ENCODE data around the gene TYW1B.
"Not testable (repeated sequence)": the region's sequence is repeated elsewhere in the genome, so short reads cannot be mapped to it uniquely, and the experiment has no call there.

DNA sequence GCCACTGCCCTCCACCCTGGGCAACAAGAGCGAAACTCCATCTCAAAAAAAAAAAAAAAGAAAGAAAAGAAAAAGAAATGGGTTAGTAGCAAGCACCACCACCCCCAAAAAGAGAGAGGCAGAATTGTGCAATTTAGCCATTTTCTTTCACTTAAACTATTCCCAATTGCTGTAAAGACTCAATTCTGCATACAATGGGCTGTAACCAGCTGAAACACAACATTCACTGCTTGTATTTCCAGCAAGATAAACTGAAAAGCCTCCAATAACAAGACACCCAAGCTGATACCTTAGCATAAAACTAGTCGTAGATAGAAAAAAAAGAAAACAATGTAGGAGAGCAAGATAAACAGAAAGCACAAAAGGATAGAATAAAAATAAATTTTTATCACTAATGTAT lies 84.2 kb downstream of the TYW1B start:
- TF ChIP-seq, protein P1, sequence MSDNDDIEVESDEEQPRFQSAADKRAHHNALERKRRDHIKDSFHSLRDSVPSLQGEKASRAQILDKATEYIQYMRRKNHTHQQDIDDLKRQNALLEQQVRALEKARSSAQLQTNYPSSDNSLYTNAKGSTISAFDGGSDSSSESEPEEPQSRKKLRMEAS (IDR thresholded peaks at IDR 0.05), result not testable (repeated sequence)
- TF ChIP-seq, protein P2, sequence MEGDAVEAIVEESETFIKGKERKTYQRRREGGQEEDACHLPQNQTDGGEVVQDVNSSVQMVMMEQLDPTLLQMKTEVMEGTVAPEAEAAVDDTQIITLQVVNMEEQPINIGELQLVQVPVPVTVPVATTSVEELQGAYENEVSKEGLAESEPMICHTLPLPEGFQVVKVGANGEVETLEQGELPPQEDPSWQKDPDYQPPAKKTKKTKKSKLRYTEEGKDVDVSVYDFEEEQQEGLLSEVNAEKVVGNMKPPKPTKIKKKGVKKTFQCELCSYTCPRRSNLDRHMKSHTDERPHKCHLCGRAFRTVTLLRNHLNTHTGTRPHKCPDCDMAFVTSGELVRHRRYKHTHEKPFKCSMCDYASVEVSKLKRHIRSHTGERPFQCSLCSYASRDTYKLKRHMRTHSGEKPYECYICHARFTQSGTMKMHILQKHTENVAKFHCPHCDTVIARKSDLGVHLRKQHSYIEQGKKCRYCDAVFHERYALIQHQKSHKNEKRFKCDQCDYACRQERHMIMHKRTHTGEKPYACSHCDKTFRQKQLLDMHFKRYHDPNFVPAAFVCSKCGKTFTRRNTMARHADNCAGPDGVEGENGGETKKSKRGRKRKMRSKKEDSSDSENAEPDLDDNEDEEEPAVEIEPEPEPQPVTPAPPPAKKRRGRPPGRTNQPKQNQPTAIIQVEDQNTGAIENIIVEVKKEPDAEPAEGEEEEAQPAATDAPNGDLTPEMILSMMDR (IDR thresholded peaks at IDR 0.05; ENCODE audit: low read depth, low read length, missing input control), result not testable (repeated sequence)
- not testable (repeated sequence) for TF ChIP-seq YY1 (IDR thresholded peaks at IDR 0.05); RAD21 (IDR thresholded peaks at IDR 0.05); SP1 (IDR thresholded peaks at IDR 0.05); TAF1 (conservative IDR thresholded peaks at IDR 0.05); FOXA1 (IDR thresholded peaks at IDR 0.05); RXRA (IDR thresholded peaks at IDR 0.05); EGR1 (IDR thresholded peaks at IDR 0.05; ENCODE audit: low read depth in 2 of 2); GABPA (IDR thresholded peaks at IDR 0.05 in 1 of 2, conservative IDR thresholded peaks at IDR 0.05 in 1 of 2)
- TF ChIP-seq, protein P3, sequence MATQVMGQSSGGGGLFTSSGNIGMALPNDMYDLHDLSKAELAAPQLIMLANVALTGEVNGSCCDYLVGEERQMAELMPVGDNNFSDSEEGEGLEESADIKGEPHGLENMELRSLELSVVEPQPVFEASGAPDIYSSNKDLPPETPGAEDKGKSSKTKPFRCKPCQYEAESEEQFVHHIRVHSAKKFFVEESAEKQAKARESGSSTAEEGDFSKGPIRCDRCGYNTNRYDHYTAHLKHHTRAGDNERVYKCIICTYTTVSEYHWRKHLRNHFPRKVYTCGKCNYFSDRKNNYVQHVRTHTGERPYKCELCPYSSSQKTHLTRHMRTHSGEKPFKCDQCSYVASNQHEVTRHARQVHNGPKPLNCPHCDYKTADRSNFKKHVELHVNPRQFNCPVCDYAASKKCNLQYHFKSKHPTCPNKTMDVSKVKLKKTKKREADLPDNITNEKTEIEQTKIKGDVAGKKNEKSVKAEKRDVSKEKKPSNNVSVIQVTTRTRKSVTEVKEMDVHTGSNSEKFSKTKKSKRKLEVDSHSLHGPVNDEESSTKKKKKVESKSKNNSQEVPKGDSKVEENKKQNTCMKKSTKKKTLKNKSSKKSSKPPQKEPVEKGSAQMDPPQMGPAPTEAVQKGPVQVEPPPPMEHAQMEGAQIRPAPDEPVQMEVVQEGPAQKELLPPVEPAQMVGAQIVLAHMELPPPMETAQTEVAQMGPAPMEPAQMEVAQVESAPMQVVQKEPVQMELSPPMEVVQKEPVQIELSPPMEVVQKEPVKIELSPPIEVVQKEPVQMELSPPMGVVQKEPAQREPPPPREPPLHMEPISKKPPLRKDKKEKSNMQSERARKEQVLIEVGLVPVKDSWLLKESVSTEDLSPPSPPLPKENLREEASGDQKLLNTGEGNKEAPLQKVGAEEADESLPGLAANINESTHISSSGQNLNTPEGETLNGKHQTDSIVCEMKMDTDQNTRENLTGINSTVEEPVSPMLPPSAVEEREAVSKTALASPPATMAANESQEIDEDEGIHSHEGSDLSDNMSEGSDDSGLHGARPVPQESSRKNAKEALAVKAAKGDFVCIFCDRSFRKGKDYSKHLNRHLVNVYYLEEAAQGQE (IDR thresholded peaks at IDR 0.05), result not testable (repeated sequence)
- TF ChIP-seq, protein P4, sequence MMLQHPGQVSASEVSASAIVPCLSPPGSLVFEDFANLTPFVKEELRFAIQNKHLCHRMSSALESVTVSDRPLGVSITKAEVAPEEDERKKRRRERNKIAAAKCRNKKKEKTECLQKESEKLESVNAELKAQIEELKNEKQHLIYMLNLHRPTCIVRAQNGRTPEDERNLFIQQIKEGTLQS (IDR thresholded peaks at IDR 0.05), result not testable (repeated sequence)
